Activated CD8-positive, alpha-beta memory T cell treated with anti-CD3 and anti-CD28 coated beads for 1 hour (primary cell): Measurements from ENCODE around the gene ADAP1.

Source experiments
- DNase-seq, 2 donors: peaks; one replicate each; pipeline ENCODE4 v3.0.0-alpha.2; 2020; ENCODE audit warnings: low read depth in 1 of 2; ENCODE audit errors: extremely low read depth in 1 of 2

The ADAP1 gene

DNA sequence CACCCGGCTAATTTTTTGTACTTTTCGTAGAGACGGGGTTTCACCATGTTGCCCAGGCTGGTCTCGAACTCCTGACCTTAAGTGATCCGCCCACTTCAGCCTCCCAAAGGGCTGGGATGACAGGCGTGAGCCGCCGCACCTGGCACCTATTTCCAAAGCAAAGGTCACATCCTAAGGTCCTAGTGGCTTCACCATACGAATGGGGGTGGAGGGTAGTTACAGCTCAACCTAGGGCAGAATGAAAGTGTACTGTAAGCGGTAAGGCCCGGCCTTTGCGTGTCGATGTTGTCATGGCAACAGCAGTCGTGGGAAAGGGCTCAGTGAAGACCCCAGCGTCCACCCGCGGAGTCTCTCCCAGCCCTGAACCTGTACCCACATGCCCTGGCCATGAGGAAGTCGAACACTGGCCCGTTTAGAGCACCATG, 22.4 kb upstream of the ADAP1 start:
- no peak for DNase-seq

DNA sequence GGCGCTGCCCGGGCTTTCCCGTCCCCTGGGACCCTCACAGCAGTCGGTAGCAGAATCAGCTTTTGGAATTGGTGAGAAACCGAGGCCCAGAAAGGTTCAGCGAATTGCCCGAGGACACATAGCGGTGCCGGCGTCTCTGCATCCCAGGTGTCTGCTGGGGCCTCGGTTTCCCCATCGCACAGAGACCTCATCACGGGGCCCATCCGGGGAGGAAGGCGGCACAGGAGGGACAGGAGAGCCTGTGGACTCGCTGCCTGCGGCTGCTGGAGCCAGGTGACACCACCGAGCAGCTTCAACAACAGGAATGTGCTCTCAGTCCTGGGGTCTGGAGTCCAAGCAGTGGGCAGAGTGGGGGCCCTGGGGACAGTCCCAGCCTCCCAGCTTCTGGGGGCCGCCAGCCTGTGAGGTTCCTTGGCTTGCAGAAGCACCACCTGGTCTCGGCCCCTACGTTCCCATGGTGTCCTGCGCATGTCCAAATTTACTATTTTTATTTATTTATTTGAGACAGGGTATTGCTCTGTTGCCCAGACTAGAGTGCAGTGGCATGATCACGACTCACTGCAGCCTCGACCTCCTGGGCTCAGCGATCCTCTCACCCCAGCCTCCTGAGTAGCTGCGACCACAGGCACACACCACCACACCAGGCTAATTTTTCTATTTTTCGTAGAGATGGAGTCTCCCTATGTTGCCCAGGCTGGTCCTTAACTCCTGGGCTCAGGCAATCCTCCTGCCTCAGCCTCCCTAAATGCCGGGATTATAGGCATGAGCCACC, 21.4 kb upstream of the ADAP1 start:
- no peak for DNase-seq

DNA sequence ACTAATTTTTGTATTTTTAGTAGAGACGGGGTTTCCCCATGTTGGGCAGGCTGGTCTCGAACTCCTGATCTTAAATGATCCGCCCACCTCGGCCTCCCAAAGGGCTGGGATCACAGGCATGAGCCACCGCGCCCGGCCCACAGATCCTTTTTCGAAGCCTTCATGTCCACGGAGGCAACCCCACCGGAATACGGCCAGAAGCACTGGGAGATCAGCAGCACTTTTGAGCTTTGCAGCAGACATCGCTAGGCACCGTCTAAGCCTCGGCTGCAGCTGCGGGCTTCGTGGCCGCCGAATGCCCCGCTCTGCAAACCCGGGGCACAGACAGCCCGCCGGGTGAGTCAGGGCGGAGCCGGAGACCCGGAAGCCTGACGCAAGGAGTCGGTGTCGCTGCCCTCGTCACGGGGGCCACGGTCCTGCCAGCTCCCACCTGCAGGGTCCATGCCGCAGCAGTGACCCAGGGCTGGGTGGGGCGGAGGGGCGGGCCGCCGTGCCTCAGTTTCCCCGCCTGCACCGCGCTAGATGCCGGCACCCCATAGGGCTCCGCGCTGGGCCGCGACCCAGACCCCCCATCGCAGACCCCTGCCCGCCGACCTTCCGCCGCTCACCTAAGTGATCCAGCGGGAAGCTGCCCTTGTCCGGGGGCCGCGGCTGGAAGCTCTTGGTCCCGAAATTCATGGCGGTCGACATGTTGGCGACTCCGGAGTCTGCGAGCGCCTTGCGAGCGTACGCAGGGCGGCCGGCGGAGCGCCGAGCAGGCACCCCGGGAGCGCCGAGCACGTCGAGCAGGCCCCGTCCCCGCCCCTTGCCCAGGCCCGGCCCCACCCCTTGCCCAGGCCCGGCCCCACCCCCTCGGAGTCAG, 20.6 kb upstream of the ADAP1 start, which contains the start of gene COX19:
COX19 (minus strand) TSS at position 730 of the 862 bp plus-strand sequence; CDS start at position 690, 40 bp downstream.
- DNase-seq = peak; percentile 77 to 86

DNA sequence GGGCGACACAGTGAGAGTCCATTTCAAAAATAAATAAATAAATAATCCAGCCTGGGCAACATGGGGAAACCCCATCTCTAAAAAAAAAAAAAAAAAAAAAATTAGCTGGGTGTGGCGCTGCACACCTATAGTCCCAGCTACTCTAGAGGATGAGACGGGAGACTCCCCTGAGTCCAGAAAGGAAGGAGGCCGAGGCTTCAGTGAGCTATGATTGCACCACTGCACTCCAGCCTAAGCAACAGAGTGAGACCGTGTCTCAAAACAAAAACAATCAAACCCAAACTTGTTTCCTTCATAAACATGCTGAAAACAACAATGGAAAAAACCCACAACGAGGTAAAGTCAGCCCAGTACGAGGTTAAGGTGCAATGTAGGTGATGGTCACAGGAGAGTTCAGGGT, 19.7 kb upstream of the ADAP1 start:
- no peak for DNase-seq

DNA sequence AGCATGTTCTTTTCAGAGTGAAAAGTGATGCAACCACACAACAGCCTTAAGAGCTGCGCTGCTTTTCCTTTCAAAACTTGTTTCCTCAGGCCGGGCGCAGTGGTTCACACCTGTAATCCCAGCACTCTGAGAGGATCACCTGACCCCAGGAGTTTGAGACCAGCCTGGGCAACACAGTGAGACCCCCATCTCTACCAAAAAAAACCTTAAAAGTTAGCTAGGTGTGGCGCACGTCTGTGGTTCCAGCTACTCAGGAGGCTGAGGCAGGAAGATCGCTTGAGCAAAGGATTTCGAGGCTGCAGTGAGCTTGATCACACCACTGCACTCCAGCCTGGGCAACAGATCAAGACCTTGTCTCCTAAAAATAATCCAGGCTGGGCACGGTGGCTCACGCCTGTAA, 18.8 kb upstream of the ADAP1 start:
- no peak for DNase-seq

DNA sequence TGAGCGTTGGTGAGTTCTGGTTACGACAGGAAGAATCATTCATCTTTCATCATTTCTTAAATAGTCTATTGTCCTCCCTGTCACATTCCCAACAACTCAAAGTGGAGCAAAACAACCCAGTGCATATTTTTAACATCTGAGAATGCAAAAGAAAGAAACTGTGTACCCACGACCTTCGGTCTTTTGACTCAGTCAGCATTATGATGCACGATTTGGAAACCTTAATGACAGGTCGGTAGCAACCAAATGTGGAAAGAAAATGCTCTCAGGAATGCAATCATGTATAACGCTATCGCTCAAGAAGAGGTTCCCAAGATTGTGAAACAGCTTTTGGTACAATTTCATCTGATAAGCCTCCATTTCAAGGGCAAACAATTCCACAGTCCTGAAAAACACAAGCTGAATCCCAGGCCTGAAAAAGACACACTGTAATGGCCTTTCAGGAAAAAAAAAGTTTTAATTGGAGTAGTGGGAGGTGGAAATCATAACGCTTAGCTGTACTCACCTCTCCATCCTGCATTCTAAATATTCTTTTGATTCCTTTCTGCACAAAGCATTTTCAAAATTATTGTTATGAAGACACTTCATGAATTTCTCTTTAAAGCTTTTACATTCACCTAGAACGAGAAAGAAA, 18.3 kb upstream of the ADAP1 start:
- DNase-seq = no peak

GRCh38 chr7:972110-972509, 17.6 kb upstream of the ADAP1 start:
- no peak for DNase-seq

DNA sequence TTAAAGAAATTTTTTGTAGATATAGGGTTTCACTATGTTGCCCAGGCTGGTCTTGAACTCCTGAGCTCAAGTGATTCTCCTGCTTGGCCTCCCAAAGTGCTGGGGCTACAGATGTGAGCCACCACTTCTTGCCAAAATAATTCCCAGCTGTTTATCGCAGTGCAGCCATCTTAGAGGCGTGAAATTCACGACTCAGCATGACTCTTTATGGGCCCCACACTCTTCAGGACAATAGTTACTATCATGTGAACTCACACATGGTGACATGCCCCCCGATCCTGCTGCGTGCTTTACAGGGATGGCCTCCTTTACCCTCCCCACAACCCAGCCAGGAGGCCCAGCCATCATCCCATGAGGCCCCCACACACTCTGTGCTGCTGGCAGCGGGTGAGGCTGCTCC, 16.3 kb upstream of the ADAP1 start:
- no peak for DNase-seq

GRCh38 chr7:969403-969802, 14.9 kb upstream of the ADAP1 start:
- DNase-seq = no peak

GRCh38 chr7:968205-969105, 14.0 kb upstream of the ADAP1 start:
- DNase-seq = no peak

GRCh38 chr7:967361-968082, 13.0 kb upstream of the ADAP1 start:
- no peak for DNase-seq

DNA sequence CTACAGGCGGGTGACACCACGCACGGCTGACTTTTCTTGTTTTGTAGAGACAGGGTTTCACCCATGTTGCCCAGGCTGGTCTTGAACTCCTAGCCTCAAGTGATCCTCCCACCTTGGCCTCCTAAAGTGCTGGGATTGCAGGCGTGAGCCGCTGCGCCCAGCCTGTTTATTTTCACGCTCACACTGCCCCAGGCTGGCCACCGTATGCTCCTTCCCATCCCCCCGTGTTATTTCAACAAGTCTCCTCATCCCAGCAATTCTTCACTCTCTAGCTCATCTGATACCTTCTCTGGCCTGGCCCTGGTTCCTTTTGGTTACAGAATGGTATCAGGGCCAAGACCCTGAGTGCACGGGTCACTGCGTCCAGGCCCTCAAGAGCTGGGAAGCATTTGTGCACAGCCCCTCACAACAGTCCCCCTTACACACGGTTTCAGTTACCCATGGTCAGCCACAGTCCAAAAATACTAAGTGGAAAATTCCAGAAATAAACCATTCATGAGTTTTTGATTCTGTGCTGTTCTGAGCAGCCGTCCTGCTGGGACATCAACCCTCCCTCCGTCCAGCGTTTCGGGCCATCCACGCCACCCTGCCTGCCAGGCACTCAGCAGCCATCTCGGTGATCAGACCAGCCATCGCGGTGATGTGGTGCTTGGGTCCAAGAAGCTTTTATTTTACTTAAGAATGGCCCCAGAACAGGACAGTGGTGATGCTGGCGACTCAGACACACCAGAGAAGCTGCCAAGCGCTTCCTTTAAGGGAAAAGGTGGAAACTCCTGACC, 12.0 kb upstream of the ADAP1 start:
- no peak for DNase-seq

- no peak for DNase-seq
Observed at GRCh38 chr7:964401-965231, 10.1 kb upstream of the ADAP1 start.

GRCh38 chr7:963236-964078, 9.0 kb upstream of the ADAP1 start:
- DNase-seq = no peak

- DNase-seq = no peak
Observed at GRCh38 chr7:962401-963081, 8.1 kb upstream of the ADAP1 start.

DNA sequence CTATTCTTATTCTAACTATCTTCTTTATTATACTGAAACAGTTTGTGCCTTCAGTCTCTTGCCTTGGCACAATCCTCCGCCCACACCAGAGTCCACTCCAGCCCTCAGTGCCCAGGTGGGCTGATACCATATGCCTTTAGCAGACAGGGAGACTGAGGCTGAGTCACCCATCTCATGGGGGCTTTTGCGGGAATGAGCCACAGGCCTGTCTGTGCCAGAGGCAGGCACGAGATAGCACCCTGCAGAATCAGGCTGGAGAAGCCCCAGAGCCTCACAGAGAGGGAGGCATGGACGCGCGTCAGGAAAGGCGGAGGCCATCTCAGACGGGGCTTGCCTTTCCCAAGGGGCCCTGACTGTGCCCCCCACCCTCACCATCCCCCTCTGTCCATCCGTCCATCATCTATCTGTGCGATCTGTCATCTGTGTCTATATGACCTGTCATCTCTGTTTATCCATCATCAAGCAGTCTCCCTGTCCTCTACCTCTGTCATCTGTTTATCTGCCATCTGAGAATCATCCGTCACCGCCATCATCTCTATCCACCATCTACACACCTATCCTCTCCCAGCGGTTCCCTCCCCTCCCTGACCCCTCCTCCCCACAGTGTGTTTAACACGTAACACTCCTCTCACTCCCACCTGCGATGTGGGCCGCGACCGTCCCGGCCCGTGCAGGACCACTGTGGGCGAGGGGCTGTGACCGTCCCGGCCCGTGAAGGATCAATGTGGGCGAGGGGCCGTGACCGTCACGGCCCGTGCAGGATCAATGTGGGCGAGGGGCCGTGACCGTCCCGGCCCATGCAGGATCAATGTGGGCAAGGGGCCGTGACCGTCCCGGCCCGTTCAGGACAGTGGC, 7.3 kb upstream of the ADAP1 start:
- no peak for DNase-seq
